ENCODE results near the gene OBSL1.

- no peak for TF ChIP-seq EZH2 (IDR thresholded peaks at IDR 0.05; ENCODE audit: borderline replicate concordance, insufficient read depth, low read depth, low read length, poor library complexity, severe bottlenecking)
- no peak for TF ChIP-seq CTCF (IDR thresholded peaks at IDR 0.05)
Measured at GRCh38 chr2:219572237-219573001, 1.1 kb upstream of the OBSL1 start, which contains the start of gene INHA.
